22Rv1 (cell line): ENCODE results near the gene AQP10.

Experiments used
- H3K27ac ChIP-seq: fragments of 450-650 bp; 2 replicates; pipeline ENCODE4 v1.5.1; 2017
- ZFX ChIP-seq: fragments of 450-650 bp; IDR thresholded peaks from 2 replicates; pipeline ENCODE4 v1.6.1; 2017; ENCODE audit warnings: antibody characterized with exemption, borderline replicate concordance
- TF ChIP-seq, protein P1 (sequence below): fragments of 450-650 bp; IDR thresholded peaks from 2 replicates; pipeline ENCODE4 v1.5.1; 2017; ENCODE audit warnings: mild to moderate bottlenecking

The AQP10 gene

DNA sequence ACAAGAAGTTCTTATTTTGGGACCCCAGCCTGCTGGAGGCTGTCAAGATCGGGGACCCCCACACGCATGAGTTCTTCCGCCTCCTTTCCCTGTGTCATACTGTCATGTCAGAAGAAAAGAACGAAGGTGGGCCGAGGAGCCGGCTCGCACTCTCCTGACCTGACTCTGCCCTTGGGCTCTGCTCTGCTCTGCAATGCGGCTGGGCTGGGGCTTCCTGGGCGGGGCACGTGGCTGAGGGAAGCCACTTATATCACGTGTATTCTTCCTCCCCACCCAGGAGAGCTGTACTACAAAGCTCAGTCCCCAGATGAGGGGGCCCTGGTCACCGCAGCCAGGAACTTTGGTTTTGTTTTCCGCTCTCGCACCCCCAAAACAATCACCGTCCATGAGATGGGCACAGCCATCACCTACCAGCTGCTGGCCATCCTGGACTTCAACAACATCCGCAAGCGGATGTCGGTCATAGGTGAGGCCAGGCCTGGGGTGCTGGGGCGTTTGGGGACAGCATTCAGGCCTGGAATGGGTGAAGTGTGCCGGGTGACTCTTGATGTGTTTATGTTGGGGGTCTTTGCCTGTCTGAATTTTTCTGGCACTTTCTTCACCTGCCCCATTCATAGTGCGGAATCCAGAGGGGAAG lies 22.1 kb downstream of the AQP10 start:
- no peak for TF ChIP-seq ZFX
- TF ChIP-seq, protein P1, sequence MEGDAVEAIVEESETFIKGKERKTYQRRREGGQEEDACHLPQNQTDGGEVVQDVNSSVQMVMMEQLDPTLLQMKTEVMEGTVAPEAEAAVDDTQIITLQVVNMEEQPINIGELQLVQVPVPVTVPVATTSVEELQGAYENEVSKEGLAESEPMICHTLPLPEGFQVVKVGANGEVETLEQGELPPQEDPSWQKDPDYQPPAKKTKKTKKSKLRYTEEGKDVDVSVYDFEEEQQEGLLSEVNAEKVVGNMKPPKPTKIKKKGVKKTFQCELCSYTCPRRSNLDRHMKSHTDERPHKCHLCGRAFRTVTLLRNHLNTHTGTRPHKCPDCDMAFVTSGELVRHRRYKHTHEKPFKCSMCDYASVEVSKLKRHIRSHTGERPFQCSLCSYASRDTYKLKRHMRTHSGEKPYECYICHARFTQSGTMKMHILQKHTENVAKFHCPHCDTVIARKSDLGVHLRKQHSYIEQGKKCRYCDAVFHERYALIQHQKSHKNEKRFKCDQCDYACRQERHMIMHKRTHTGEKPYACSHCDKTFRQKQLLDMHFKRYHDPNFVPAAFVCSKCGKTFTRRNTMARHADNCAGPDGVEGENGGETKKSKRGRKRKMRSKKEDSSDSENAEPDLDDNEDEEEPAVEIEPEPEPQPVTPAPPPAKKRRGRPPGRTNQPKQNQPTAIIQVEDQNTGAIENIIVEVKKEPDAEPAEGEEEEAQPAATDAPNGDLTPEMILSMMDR = no peak
- no peak overlapping the region for H3K27ac ChIP-seq

DNA sequence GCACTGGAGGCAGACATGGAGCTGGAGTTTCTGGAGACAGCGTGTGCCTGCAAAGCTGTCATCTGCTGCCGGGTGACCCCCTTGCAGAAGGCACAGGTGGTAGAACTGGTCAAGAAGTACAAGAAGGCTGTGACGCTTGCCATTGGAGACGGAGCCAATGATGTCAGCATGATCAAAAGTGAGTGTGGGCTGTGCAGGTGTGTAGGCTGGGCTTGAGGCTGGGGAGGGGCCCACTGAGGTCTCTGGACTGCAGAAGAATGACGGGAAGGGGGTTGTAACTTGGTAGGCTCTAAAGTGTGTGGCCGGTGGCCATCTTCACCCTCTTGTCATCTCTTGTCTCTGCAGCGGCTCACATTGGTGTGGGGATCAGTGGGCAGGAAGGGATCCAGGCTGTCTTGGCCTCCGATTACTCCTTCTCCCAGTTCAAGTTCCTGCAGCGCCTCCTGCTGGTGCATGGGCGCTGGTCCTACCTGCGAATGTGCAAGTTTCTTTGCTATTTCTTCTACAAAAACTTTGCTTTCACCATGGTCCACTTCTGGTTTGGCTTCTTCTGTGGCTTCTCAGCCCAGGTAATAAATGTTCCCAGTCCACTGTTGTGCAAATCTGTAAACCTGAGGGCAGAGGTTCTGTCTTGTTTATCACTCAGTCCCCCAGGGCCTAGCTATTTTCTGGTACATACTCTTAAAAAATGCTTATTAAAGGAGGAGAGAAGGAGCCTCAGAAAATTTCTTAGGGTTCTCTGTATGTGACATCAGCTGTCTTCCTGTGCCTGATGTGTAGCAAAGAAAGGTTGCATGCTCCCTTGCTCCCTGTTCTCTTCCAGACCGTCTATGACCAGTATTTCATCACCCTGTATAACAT lies 24.3 kb downstream of the AQP10 start:
- TF ChIP-seq ZFX = no peak
- TF ChIP-seq, protein P1 = peak; percentile 90
- no peak overlapping the region for H3K27ac ChIP-seq

DNA sequence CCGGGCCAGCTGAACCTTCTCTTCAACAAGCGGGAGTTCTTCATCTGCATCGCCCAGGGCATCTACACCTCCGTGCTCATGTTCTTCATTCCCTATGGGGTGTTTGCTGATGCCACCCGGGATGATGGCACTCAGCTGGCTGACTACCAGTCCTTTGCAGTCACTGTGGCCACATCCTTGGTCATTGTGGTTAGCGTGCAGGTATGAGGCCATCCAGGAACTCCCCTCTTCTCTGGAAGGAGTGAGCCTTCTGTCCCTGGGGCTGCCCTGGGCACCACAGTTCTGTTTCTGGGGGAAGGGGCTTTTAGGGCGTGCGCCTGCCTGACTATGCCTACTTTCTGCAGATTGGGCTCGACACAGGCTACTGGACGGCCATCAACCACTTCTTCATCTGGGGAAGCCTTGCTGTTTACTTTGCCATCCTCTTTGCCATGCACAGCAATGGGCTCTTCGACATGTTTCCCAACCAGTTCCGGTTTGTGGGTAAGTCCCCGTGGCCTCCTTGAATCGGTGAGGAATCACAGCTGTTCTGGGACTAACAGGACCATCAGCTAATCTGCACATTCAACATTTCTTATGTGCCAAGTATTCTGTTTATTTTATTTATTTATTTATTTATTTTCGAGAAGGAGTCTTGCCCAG lies 25.5 kb downstream of the AQP10 start:
- TF ChIP-seq ZFX = no peak
- TF ChIP-seq, protein P1 = no peak
- no peak overlapping the region for H3K27ac ChIP-seq

DNA sequence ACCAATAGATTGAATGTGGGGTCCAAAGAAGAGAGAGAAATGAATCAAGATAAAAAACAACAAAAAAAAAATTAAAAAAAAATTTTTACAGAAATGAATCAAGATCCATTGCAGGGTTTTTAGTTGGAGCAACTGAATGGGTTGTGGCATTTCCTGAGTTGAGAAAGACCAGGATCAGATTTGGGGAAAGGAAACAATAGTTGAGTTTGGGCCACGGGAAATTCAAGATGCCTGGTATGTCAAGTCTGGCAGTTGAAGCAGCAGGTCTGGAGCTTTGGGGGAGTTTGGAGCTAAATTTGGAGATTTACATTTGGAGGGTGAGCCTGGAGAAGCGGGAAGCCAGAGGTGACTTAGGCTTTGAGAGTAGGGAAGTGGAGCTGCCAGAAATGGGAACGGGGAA lies 27.1 kb downstream of the AQP10 start:
- TF ChIP-seq, protein P1 = no peak
- TF ChIP-seq ZFX = no peak
- no peak overlapping the region for H3K27ac ChIP-seq

DNA sequence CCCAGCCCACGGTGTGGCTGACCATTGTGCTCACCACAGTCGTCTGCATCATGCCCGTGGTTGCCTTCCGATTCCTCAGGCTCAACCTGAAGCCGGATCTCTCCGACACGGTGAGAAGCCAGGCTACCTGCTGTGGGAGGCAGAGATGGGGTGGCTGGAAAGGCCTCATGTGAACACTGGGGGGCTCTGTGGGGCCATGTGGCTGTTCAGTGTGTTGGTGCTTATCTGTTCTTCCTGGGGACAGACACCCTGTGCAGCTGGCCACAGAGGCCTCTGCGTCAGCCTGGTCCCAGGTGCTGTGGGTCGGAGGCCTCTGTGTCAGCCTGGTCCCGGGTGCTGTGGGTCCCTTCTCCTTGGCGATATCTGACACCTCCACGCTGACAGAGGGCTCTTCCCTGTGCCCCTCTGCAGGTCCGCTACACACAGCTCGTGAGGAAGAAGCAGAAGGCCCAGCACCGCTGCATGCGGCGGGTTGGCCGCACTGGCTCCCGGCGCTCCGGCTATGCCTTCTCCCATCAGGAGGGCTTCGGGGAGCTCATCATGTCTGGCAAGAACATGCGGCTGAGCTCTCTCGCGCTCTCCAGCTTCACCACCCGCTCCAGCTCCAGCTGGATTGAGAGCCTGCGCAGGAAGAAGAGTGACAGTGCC lies 27.7 kb downstream of the AQP10 start:
- no peak overlapping the region for H3K27ac ChIP-seq

DNA sequence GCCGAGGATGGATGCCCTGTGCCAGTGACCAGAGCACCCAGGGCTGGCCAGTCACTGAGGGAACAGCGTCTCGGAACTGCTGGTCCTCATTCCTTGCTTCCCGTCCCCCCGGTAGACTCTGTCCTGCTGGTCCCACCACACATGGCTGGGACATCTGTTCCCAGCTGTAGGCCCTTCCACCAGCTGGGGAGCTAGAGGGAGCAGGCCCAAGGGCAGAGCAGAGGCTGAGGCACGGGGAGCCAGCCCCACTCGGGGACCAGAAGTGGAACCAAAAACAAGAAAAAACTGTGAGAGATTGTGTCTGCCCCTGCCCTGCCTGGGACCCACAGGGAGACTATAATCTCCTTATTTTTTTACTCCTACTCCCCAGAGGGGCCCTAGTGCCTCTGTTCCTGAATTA lies 28.2 kb downstream of the AQP10 start:
- TF ChIP-seq ZFX = no peak
- TF ChIP-seq, protein P1 = no peak
- no peak overlapping the region for H3K27ac ChIP-seq

More for the DNA sequence above, 27.7 kb downstream of the AQP10 start:
- TF ChIP-seq, protein P1 = 0 out of 2 replicates have a peak, but pooled peaks have one; percentile 2
- no peak for TF ChIP-seq ZFX
